Endothelial cell of umbilical vein (primary cell): ENCODE results near the gene ADAMTSL5. TPM values are rescaled to one million over a fixed set of nuclear protein-coding genes. Genes with fewer than 3 reads are reported as not detected.

Experiments
- BruUV-seq: library from RNA; stranded (reverse); fragments of 400-500 nt; replicated peaks from 2 replicates; lab custom pipeline; 2021; lab: Mats Ljungman, UMichigan
- CTCF ChIA-PET: fragments of 300-600, 350-600 bp; sonication (Branson Sonifier 250); formaldehyde crosslinking; loops from one replicate; lab custom pipeline; 2021; ENCODE audit warnings: antibody characterized with exemption, inconsistent platforms; lab: Charles Lee
- POLR2A ChIA-PET: fragments of 300-600, 350-600 bp; sonication (Branson Sonifier 250); formaldehyde crosslinking; loops from one replicate; lab custom pipeline; 2021; ENCODE audit warnings: antibody characterized with exemption, inconsistent platforms; lab: Charles Lee
- DNase-seq: peaks from one replicate; pipeline ENCODE4 v3.0.0-alpha.2; 2011; ENCODE audit warnings: low read depth, low spot score
- FAIRE-seq: peaks from 2 replicates; lab custom pipeline; 2011; peaks lifted over from hg19 to GRCh38; lab: Jason Lieb, UNC
- H2AFZ ChIP-seq: 2 replicates; pipeline ENCODE4 v1.6.0; 2012; ENCODE audit warnings: low read depth, low read length, control low read depth, inconsistent platforms
- H3K27ac ChIP-seq: 2 replicates; pipeline ENCODE4 v1.5.1; 2011; ENCODE audit warnings: low read depth, mild to moderate bottlenecking, control low read depth, low read length, moderate library complexity; ENCODE audit not compliant: insufficient read depth
- H3K27me3 ChIP-seq, 2 experiments: 2 replicates each; pipeline versions ENCODE4 v1.6.0 to v1.6.1; 2011; ENCODE audit warnings: low read length in 2 of 2, mixed read lengths in 1 of 2; ENCODE audit not compliant: control insufficient read depth in 2 of 2, insufficient read depth in 2 of 2
- H3K36me3 ChIP-seq, 2 experiments: 2 replicates in 1 of 2; 3 replicates in 1 of 2; pipeline ENCODE4 v1.5.1; 2011; ENCODE audit warnings: low read length in 2 of 2, mild to moderate bottlenecking in 1 of 2, moderate library complexity in 1 of 2; ENCODE audit not compliant: control insufficient read depth in 2 of 2, insufficient read depth in 2 of 2; ENCODE audit errors: extremely low read depth in 1 of 2
- H3K4me1 ChIP-seq: 3 replicates; pipeline ENCODE4 v1.5.1; 2011; ENCODE audit warnings: mild to moderate bottlenecking, low read length; ENCODE audit not compliant: control insufficient read depth, insufficient read depth; ENCODE audit errors: extremely low read depth
- H3K4me2 ChIP-seq: 2 replicates; pipeline ENCODE4 v1.6.1; 2011; ENCODE audit warnings: low read length, control low read depth, mixed read lengths; ENCODE audit not compliant: insufficient read depth
- H3K4me3 ChIP-seq, 3 experiments: fragments of 200-600 bp in 1 of 3; sonication (generic), shearing (Covaris generic) in 1 of 3; replicated peaks in 1 of 3; 2 replicates each; pipeline ENCODE4 v1.5.1; 2011 to 2016; ENCODE audit warnings: control low read depth in 3 of 3, low read length in 3 of 3, mild to moderate bottlenecking in 2 of 3, inconsistent platforms in 1 of 3, low read depth in 1 of 3, moderate library complexity in 1 of 3; ENCODE audit not compliant: insufficient read depth in 1 of 3
- H3K79me2 ChIP-seq: 2 replicates; pipeline ENCODE4 v1.6.0; 2012; ENCODE audit warnings: low read length, inconsistent platforms; ENCODE audit not compliant: control insufficient read depth, insufficient read depth
- H3K9ac ChIP-seq: replicated peaks from 2 replicates; pipeline ENCODE3; 2011; ENCODE audit warnings: low read length, control low read depth; ENCODE audit not compliant: insufficient read depth; ENCODE audit errors: extremely low read depth
- H3K9me1 ChIP-seq: replicated peaks from 3 replicates; pipeline ENCODE4 v1.6.0; 2011; ENCODE audit warnings: mild to moderate bottlenecking, low read length; ENCODE audit not compliant: control insufficient read depth, insufficient read depth; ENCODE audit errors: extremely low read depth
- H3K9me3 ChIP-seq: replicated peaks from 2 replicates; pipeline ENCODE4 v1.5.1; 2012; ENCODE audit warnings: low read length, inconsistent platforms; ENCODE audit not compliant: control insufficient read depth, insufficient read depth
- H4K20me1 ChIP-seq: replicated peaks from 2 replicates; pipeline ENCODE3; 2011; ENCODE audit warnings: mild to moderate bottlenecking, low read length; ENCODE audit not compliant: control insufficient read depth, insufficient read depth; ENCODE audit errors: extremely low read depth
- CTCF ChIP-seq, 2 donors: IDR thresholded peaks; 1 replicate in 1 of 2; 2 replicates in 1 of 2; pipeline ENCODE4 v1.5.1; 2011; ENCODE audit warnings: low read length in 2 of 2, mild to moderate bottlenecking in 2 of 2, moderate library complexity in 2 of 2, control low read depth in 1 of 2, inconsistent platforms in 1 of 2, low read depth in 1 of 2; ENCODE audit not compliant: insufficient read depth in 1 of 2; ENCODE audit errors: extremely low read depth in 1 of 2
- EZH2 ChIP-seq: IDR thresholded peaks from 2 replicates; pipeline ENCODE4 v1.6.1; 2012; ENCODE audit warnings: borderline replicate concordance, low read depth, mild to moderate bottlenecking, moderate library complexity, low read length, inconsistent platforms; ENCODE audit not compliant: severe bottlenecking
- FOS ChIP-seq: IDR thresholded peaks from 2 replicates; pipeline ENCODE4 v1.6.1; 2011; ENCODE audit warnings: mild to moderate bottlenecking, low read length, moderate library complexity, borderline replicate concordance; ENCODE audit not compliant: insufficient read depth
- GATA2 ChIP-seq: IDR thresholded peaks from 2 replicates; pipeline ENCODE4 v1.7.0; 2011; ENCODE audit warnings: low read depth, mild to moderate bottlenecking, moderate library complexity, mixed read lengths, low read length; ENCODE audit not compliant: insufficient read length, insufficient read depth
- JUN ChIP-seq: IDR thresholded peaks from 2 replicates; pipeline ENCODE4 v1.6.1; 2011; ENCODE audit warnings: borderline replicate concordance, low read depth; ENCODE audit not compliant: insufficient read length, insufficient read depth
- MAX ChIP-seq: IDR thresholded peaks from 2 replicates; pipeline ENCODE4 v1.6.1; 2011; ENCODE audit not compliant: insufficient read depth, insufficient read length
- MYC ChIP-seq: IDR thresholded peaks from one replicate; pipeline ENCODE4 v1.6.1; 2011; ENCODE audit warnings: mild to moderate bottlenecking, low read depth, low read length
- POLR2A ChIP-seq: IDR thresholded peaks from 2 replicates; pipeline ENCODE4 v1.6.1; 2012; ENCODE audit warnings: low read depth, mild to moderate bottlenecking, control low read depth, low read length
- POLR2AphosphoS5 ChIP-seq: IDR thresholded peaks from 2 replicates; pipeline ENCODE4 v1.6.1; 2012; ENCODE audit warnings: low read depth, mild to moderate bottlenecking, control low read depth, low read length, moderate library complexity; ENCODE audit not compliant: insufficient read depth
- dilution Hi-C: fragments of 300-500 bp; cut with MboI; formaldehyde crosslinking; loops from one replicate; pipeline ENCODE4 v1.15.0; 2019; ENCODE audit warnings: low sequenced_read_pairs; ENCODE audit not compliant: extremely low pct_ligation_motif_present
- intact Hi-C: fragments of 100-400 bp; cut with micrococcal nuclease; formaldehyde crosslinking; loops from one replicate; pipeline ENCODE4 v1.10.0; 2022
- polyA plus RNA-seq, 4 experiments: library from polyadenylated mRNA; depleted of rRNA in 3 of 4; stranded (reverse) in 3 of 4; unstranded in 1 of 4; fragments of >200 nt; gene quantifications; 2 replicates each; pipeline versions ENCODE4 v1.2.1 to v1.2.3, GENCODE V29; 2011 to 2012; ENCODE audit warnings: missing spikeins in 1 of 4
- total RNA-seq: library from RNA; stranded (reverse); gene quantifications from 2 replicates; pipeline ENCODE4 v1.2.3, GENCODE V29; 2021

ADAMTSL5 gene
- total and polyA plus RNA-seq, 2 donors (not counting 3 experiments of a cell fraction or from before 2014, with no cell fraction given) = 0.07 TPM; not detected in 1

GRCh38 chr19:1474011-1474764, 38.6 kb downstream of the ADAMTSL5 start:
- H3K4me3 ChIP-seq = no peak overlapping the region
- TF ChIP-seq JUN = no peak
- TF ChIP-seq FOS = no peak
- no peak overlapping the region for H2AFZ ChIP-seq
- FAIRE-seq (no peak), DNase-seq (no peak)
- no peak overlapping the region for H3K27ac ChIP-seq
- CTCF ChIA-PET = interaction anchor here (0.9 to 2.4 kb wide), 4 partner anchors 8 to 29 kb away, joined by 3 to 12 read pairs (median 4); no protein-coding TSS in a partner anchor
- no peaks in the 10 kb centered on the region for H3K9me3 ChIP-seq
- peaks cover 5% of the 10 kb centered on the region for H3K79me2 ChIP-seq
- H3K36me3 ChIP-seq = peaks cover 0 to 3% of the 10 kb centered on the region in 2 experiments
- no peak overlapping the region for H3K9ac ChIP-seq
- H3K4me2 ChIP-seq = no peak overlapping the region
- H4K20me1 ChIP-seq = no peaks in the 10 kb centered on the region
- POLR2A ChIA-PET = no interaction called here
- intact Hi-C loops = no loop called here
- no TSS peak for BruUV-seq
- peaks cover 7% of the 10 kb centered on the region for H3K4me1 ChIP-seq
- peaks cover 22 to 40% of the 10 kb centered on the region in 2 experiments for H3K27me3 ChIP-seq
- H3K9me1 ChIP-seq = no peaks in the 10 kb centered on the region
- dilution Hi-C loops = no loop called here

GRCh38 chr19:1473085-1473851, 39.6 kb downstream of the ADAMTSL5 start:
- BruUV-seq = no TSS peak

More at GRCh38 chr19:1473085-1473851, 39.6 kb downstream of the ADAMTSL5 start:
- FAIRE-seq (no peak), DNase-seq (no peak)
- H3K9ac ChIP-seq = no peak overlapping the region
- dilution Hi-C loops (no loop called here), intact Hi-C loops (no loop called here)
- POLR2A ChIA-PET = no interaction called here
- no peak overlapping the region for H3K4me3 ChIP-seq
- H3K79me2 ChIP-seq = no peaks in the 10 kb centered on the region
- H3K9me1 ChIP-seq = no peaks in the 10 kb centered on the region
- CTCF ChIA-PET = interaction anchor here (0.9 to 1.5 kb wide), 4 partner anchors 14 to 29 kb away, joined by 3 to 5 read pairs (median 3); no protein-coding TSS in a partner anchor
- H3K4me2 ChIP-seq = no peak overlapping the region
- no peaks in the 10 kb centered on the region for H3K9me3 ChIP-seq
- no peaks in the 10 kb centered on the region for H4K20me1 ChIP-seq
- H3K27me3 ChIP-seq = peaks cover 25 to 49% of the 10 kb centered on the region in 2 experiments
- H3K27ac ChIP-seq = no peak overlapping the region
- TF ChIP-seq POLR2AphosphoS5 (no peak), FOS (no peak), POLR2A (no peak), GATA2 (no peak), EZH2 (no peak), MYC (no peak), CTCF (IDR thresholded peaks at IDR 0.05; ENCODE audit: extremely low read depth in 1 of 2, insufficient read depth in 1 of 2, low read depth in 1 of 2, low read length in 2 of 2) (no peak), MAX (no peak), JUN (no peak)
- H3K4me1 ChIP-seq = peaks cover 9% of the 10 kb centered on the region
- H2AFZ ChIP-seq = no peak overlapping the region
- H3K36me3 ChIP-seq = peaks cover 0 to 3% of the 10 kb centered on the region in 2 experiments
